Retinal pigment epithelial cell (primary cell): ENCODE measurements around the gene FGD4.
"Not testable (repeated sequence)": the region's sequence is repeated elsewhere in the genome, so short reads cannot be mapped to it uniquely, and the experiment has no call there.

Source experiments
- DNase-seq: peaks from one replicate; pipeline ENCODE4 v3.0.0-alpha.2; 2010; ENCODE audit warnings: low read depth
- H3K4me3 ChIP-seq: 2 replicates; pipeline ENCODE4 v1.5.1; 2011; ENCODE audit warnings: mild to moderate bottlenecking, low read length, control low read depth, moderate library complexity
- CTCF ChIP-seq: conservative IDR thresholded peaks from 2 replicates; pipeline ENCODE4 v1.5.1; 2011; ENCODE audit warnings: low read depth, low read length, control low read depth, inconsistent platforms

The FGD4 gene

GRCh38 chr12:32499048-32499447 is 99.7 kb downstream of the FGD4 start:
- DNase-seq = no peak
- TF ChIP-seq CTCF = no peak
- H3K4me3 ChIP-seq = no peak overlapping the region

GRCh38 chr12:32501835-32502333 is 102.5 kb downstream of the FGD4 start:
- peak; percentile 99 for DNase-seq
- peak overlapping the region; percentile 60 for H3K4me3 ChIP-seq

GRCh38 chr12:32502693-32503502 is 103.5 kb downstream of the FGD4 start:
- peak overlapping the region; percentile 60 for H3K4me3 ChIP-seq

More at GRCh38 chr12:32501835-32502333, 102.5 kb downstream of the FGD4 start:
- no peak for TF ChIP-seq CTCF

GRCh38 chr12:32503730-32504129 is 104.4 kb downstream of the FGD4 start:
- no peak for TF ChIP-seq CTCF
- DNase-seq = no peak
- peak overlapping the region; percentile 60 for H3K4me3 ChIP-seq

More at GRCh38 chr12:32502693-32503502, 103.5 kb downstream of the FGD4 start:
- no peak for TF ChIP-seq CTCF
- DNase-seq = peak; percentile 42

GRCh38 chr12:32504591-32504990 is 105.2 kb downstream of the FGD4 start:
- no peak overlapping the region for H3K4me3 ChIP-seq
- no peak for TF ChIP-seq CTCF
- peak; percentile 71 for DNase-seq

- DNase-seq = no peak
- no peak overlapping the region for H3K4me3 ChIP-seq
- TF ChIP-seq CTCF = no peak
These were observed 105.9 kb downstream of the FGD4 start for GRCh38 chr12:32505067-32505945.

GRCh38 chr12:32507096-32507941 is 108.0 kb downstream of the FGD4 start:
- not testable (repeated sequence) for DNase-seq, H3K4me3 ChIP-seq
